Measurements from ENCODE around the gene MED16.

MED16 gene

GRCh38 chr19:904545-904944, 11.6 kb upstream of the MED16 start:
- no peak overlapping the region for H3K4me3 ChIP-seq (ENCODE audit: low read length)
- no peak for TF ChIP-seq CTCF (conservative IDR thresholded peaks at IDR 0.05; ENCODE audit: low read depth, low read length)

GRCh38 chr19:903266-903797, 10.3 kb upstream of the MED16 start:
- DNase-seq (ENCODE audit: low read depth): no peak
- TF ChIP-seq CTCF (conservative IDR thresholded peaks at IDR 0.05; ENCODE audit: low read depth, low read length): no peak
- no peak overlapping the region for H3K4me3 ChIP-seq (ENCODE audit: low read length)

More at GRCh38 chr19:904545-904944, 11.6 kb upstream of the MED16 start:
- no peak for DNase-seq (ENCODE audit: low read depth)

GRCh38 chr19:902446-903226, 9.6 kb upstream of the MED16 start:
- no peak for DNase-seq (ENCODE audit: low read depth)
- TF ChIP-seq CTCF (conservative IDR thresholded peaks at IDR 0.05; ENCODE audit: low read depth, low read length): no peak
- no peak overlapping the region for H3K4me3 ChIP-seq (ENCODE audit: low read length)

GRCh38 chr19:902093-902370, 9.0 kb upstream of the MED16 start:
- H3K4me3 ChIP-seq (ENCODE audit: low read length): no peak overlapping the region
- no peak for TF ChIP-seq CTCF (conservative IDR thresholded peaks at IDR 0.05; ENCODE audit: low read depth, low read length)

GRCh38 chr19:901216-902092, 8.5 kb upstream of the MED16 start:
- no peak for TF ChIP-seq CTCF (conservative IDR thresholded peaks at IDR 0.05; ENCODE audit: low read depth, low read length)
- no peak for DNase-seq (ENCODE audit: low read depth)
- no peak overlapping the region for H3K4me3 ChIP-seq (ENCODE audit: low read length)

More at GRCh38 chr19:902093-902370, 9.0 kb upstream of the MED16 start:
- DNase-seq (ENCODE audit: low read depth): no peak

- no peak overlapping the region for H3K4me3 ChIP-seq (ENCODE audit: low read length)
- DNase-seq (ENCODE audit: low read depth): no peak
- no peak for TF ChIP-seq CTCF (conservative IDR thresholded peaks at IDR 0.05; ENCODE audit: low read depth, low read length)
Observed at GRCh38 chr19:900302-901111, 7.5 kb upstream of the MED16 start.

All from retinal pigment epithelial cell (primary cell).